Measurements from ENCODE around the gene BRAT1. TPM values are rescaled to one million over a fixed set of nuclear protein-coding genes. Genes with fewer than 3 reads are reported as not detected.

The BRAT1 gene
- total RNA-seq, 1 donor, result 23.3 TPM

- H3K4me3 ChIP-seq (ENCODE audit: low read depth, low read length), result peak overlapping the region; percentile 75
- no peak for DNase-seq (ENCODE audit: low read depth)
- no peak for TF ChIP-seq CTCF (IDR thresholded peaks at IDR 0.05; ENCODE audit: insufficient read depth, low read depth, low read length)
Measured at GRCh38 chr7:2559283-2559950, 4.1 kb upstream of the BRAT1 start.

- DNase-seq (ENCODE audit: low read depth), result peak; percentile 94
- H3K4me3 ChIP-seq (ENCODE audit: low read depth, low read length), result peak within 1 kb of the TSS; percentile 75
- no peak for TF ChIP-seq CTCF (IDR thresholded peaks at IDR 0.05; ENCODE audit: insufficient read depth, low read depth, low read length)
Measured at GRCh38 chr7:2558629-2559282, 3.4 kb upstream of the BRAT1 start, which contains the start of gene IQCE. IQCE (plus strand) TSS chr7:2558979; CDS start chr7:2559182, 203 bp downstream.

- H3K4me3 ChIP-seq (ENCODE audit: low read depth, low read length), result peak overlapping the region; percentile 82
- no peak for TF ChIP-seq CTCF (IDR thresholded peaks at IDR 0.05; ENCODE audit: insufficient read depth, low read depth, low read length)
- DNase-seq (ENCODE audit: low read depth), result no peak
Measured at GRCh38 chr7:2554661-2555111, 638 bp downstream of the BRAT1 start.

- H3K4me3 ChIP-seq (ENCODE audit: low read depth, low read length), result peak overlapping the region; percentile 82
- no peak for TF ChIP-seq CTCF (IDR thresholded peaks at IDR 0.05; ENCODE audit: insufficient read depth, low read depth, low read length)
- no peak for DNase-seq (ENCODE audit: low read depth)
Measured at GRCh38 chr7:2553831-2554581, 1.3 kb downstream of the BRAT1 start.

- H3K4me3 ChIP-seq (ENCODE audit: low read depth, low read length), result no peak overlapping the region
- no peak for TF ChIP-seq CTCF (IDR thresholded peaks at IDR 0.05; ENCODE audit: insufficient read depth, low read depth, low read length)
- no peak for DNase-seq (ENCODE audit: low read depth)
Measured at GRCh38 chr7:2553108-2553507, 2.2 kb downstream of the BRAT1 start.

- no peak overlapping the region for H3K4me3 ChIP-seq (ENCODE audit: low read depth, low read length)
- no peak for TF ChIP-seq CTCF (IDR thresholded peaks at IDR 0.05; ENCODE audit: insufficient read depth, low read depth, low read length)
Measured at GRCh38 chr7:2551418-2551817, 3.9 kb downstream of the BRAT1 start.

More at GRCh38 chr7:2551418-2551817, 3.9 kb downstream of the BRAT1 start:
- DNase-seq (ENCODE audit: low read depth), result no peak
